ENCODE measurements around the gene C1orf232.
A peak's percentile ranks its signal among the peaks of the same experiment; 100 is the strongest.

C1orf232 gene

GRCh38 chr1:26168410-26169197 is at the start of gene C1orf232:
C1orf232 (minus strand) TSS chr1:26168963; CDS start chr1:26168499, 464 bp downstream.
- no peaks in the 10 kb centered on the region for H3K9me3 ChIP-seq (ENCODE audit: low read length)
- H3K4me3 ChIP-seq (ENCODE audit: low read length): peak within 1 kb of the TSS; percentile 64
- peaks cover 30% of the 10 kb centered on the region for H3K4me1 ChIP-seq (ENCODE audit: insufficient read depth, low read length)
- peak within 1 kb of the TSS; percentile 76 for H2AFZ ChIP-seq (ENCODE audit: low read depth, low read length)
- H3K27me3 ChIP-seq (ENCODE audit: insufficient read depth, low read length): peaks cover 2% of the 10 kb centered on the region
- H3K36me3 ChIP-seq (ENCODE audit: insufficient read depth, low read length): no peaks in the 10 kb centered on the region

- no peaks in the 10 kb centered on the region for H3K36me3 ChIP-seq (ENCODE audit: insufficient read depth, low read length)
- H3K4me1 ChIP-seq (ENCODE audit: insufficient read depth, low read length): no peaks in the 10 kb centered on the region
- H2AFZ ChIP-seq (ENCODE audit: low read depth, low read length): no peak overlapping the region
- no peaks in the 10 kb centered on the region for H3K9me3 ChIP-seq (ENCODE audit: low read length)
- no peak overlapping the region for H3K4me3 ChIP-seq (ENCODE audit: low read length)
- H3K27me3 ChIP-seq (ENCODE audit: insufficient read depth, low read length): no peaks in the 10 kb centered on the region
Observed at GRCh38 chr1:26215246-26215645, 46.5 kb upstream of the C1orf232 start.

- H3K36me3 ChIP-seq (ENCODE audit: insufficient read depth, low read length): no peaks in the 10 kb centered on the region
- H3K27me3 ChIP-seq (ENCODE audit: insufficient read depth, low read length): no peaks in the 10 kb centered on the region
- no peak overlapping the region for H3K4me3 ChIP-seq (ENCODE audit: low read length)
- H3K9me3 ChIP-seq (ENCODE audit: low read length): no peaks in the 10 kb centered on the region
- H2AFZ ChIP-seq (ENCODE audit: low read depth, low read length): no peak overlapping the region
- H3K4me1 ChIP-seq (ENCODE audit: insufficient read depth, low read length): peaks cover 3% of the 10 kb centered on the region
Observed at GRCh38 chr1:26213335-26213905, 44.7 kb upstream of the C1orf232 start.

- no peak overlapping the region for H3K4me3 ChIP-seq (ENCODE audit: low read length)
- H3K36me3 ChIP-seq (ENCODE audit: insufficient read depth, low read length): no peaks in the 10 kb centered on the region
- no peak overlapping the region for H2AFZ ChIP-seq (ENCODE audit: low read depth, low read length)
- no peaks in the 10 kb centered on the region for H3K9me3 ChIP-seq (ENCODE audit: low read length)
- H3K4me1 ChIP-seq (ENCODE audit: insufficient read depth, low read length): peaks cover 3% of the 10 kb centered on the region
- H3K27me3 ChIP-seq (ENCODE audit: insufficient read depth, low read length): no peaks in the 10 kb centered on the region
Observed at GRCh38 chr1:26212726-26213125, 44.0 kb upstream of the C1orf232 start.

- H3K27me3 ChIP-seq (ENCODE audit: insufficient read depth, low read length): no peaks in the 10 kb centered on the region
- peaks cover 3% of the 10 kb centered on the region for H3K4me1 ChIP-seq (ENCODE audit: insufficient read depth, low read length)
- no peak overlapping the region for H3K4me3 ChIP-seq (ENCODE audit: low read length)
- H3K9me3 ChIP-seq (ENCODE audit: low read length): no peaks in the 10 kb centered on the region
- H3K36me3 ChIP-seq (ENCODE audit: insufficient read depth, low read length): no peaks in the 10 kb centered on the region
- H2AFZ ChIP-seq (ENCODE audit: low read depth, low read length): no peak overlapping the region
Observed at GRCh38 chr1:26210147-26210870, 41.5 kb upstream of the C1orf232 start.

GRCh38 chr1:26203642-26204318 is 35.0 kb upstream of the C1orf232 start:
- no peak overlapping the region for H3K4me3 ChIP-seq (ENCODE audit: low read length)
- H3K9me3 ChIP-seq (ENCODE audit: low read length): no peaks in the 10 kb centered on the region
- peaks cover 2% of the 10 kb centered on the region for H3K4me1 ChIP-seq (ENCODE audit: insufficient read depth, low read length)
- no peaks in the 10 kb centered on the region for H3K36me3 ChIP-seq (ENCODE audit: insufficient read depth, low read length)
- H2AFZ ChIP-seq (ENCODE audit: low read depth, low read length): no peak overlapping the region
- H3K27me3 ChIP-seq (ENCODE audit: insufficient read depth, low read length): peaks cover 2% of the 10 kb centered on the region

GRCh38 chr1:26200413-26200812 is 31.6 kb upstream of the C1orf232 start:
- peaks cover 7% of the 10 kb centered on the region for H3K27me3 ChIP-seq (ENCODE audit: insufficient read depth, low read length)
- H2AFZ ChIP-seq (ENCODE audit: low read depth, low read length): no peak overlapping the region
- no peaks in the 10 kb centered on the region for H3K36me3 ChIP-seq (ENCODE audit: insufficient read depth, low read length)
- H3K4me1 ChIP-seq (ENCODE audit: insufficient read depth, low read length): peaks cover 2% of the 10 kb centered on the region
- no peak overlapping the region for H3K4me3 ChIP-seq (ENCODE audit: low read length)
- H3K9me3 ChIP-seq (ENCODE audit: low read length): no peaks in the 10 kb centered on the region

GRCh38 chr1:26197813-26198212 is 29.1 kb upstream of the C1orf232 start:
- no peaks in the 10 kb centered on the region for H3K36me3 ChIP-seq (ENCODE audit: insufficient read depth, low read length)
- H3K4me1 ChIP-seq (ENCODE audit: insufficient read depth, low read length): peaks cover 2% of the 10 kb centered on the region
- H2AFZ ChIP-seq (ENCODE audit: low read depth, low read length): no peak overlapping the region
- H3K9me3 ChIP-seq (ENCODE audit: low read length): no peaks in the 10 kb centered on the region
- H3K4me3 ChIP-seq (ENCODE audit: low read length): no peak overlapping the region
- peaks cover 5% of the 10 kb centered on the region for H3K27me3 ChIP-seq (ENCODE audit: insufficient read depth, low read length)

GRCh38 chr1:26197301-26197700 is 28.5 kb upstream of the C1orf232 start:
- H3K27me3 ChIP-seq (ENCODE audit: insufficient read depth, low read length): peaks cover 5% of the 10 kb centered on the region
- H2AFZ ChIP-seq (ENCODE audit: low read depth, low read length): no peak overlapping the region

GRCh38 chr1:26195805-26196204 is 27.0 kb upstream of the C1orf232 start:
- Histone ChIP-seq H3K4me1 (ENCODE audit: insufficient read depth, low read length) (no peaks in the 10 kb centered on the region), H3K4me3 (ENCODE audit: low read length) (no peak overlapping the region), H3K9me3 (ENCODE audit: low read length) (no peaks in the 10 kb centered on the region), H3K36me3 (ENCODE audit: insufficient read depth, low read length) (no peaks in the 10 kb centered on the region), H3K27me3 (ENCODE audit: insufficient read depth, low read length) (peaks cover 5% of the 10 kb centered on the region), H2AFZ (ENCODE audit: low read depth, low read length) (no peak overlapping the region)

More at GRCh38 chr1:26197301-26197700, 28.5 kb upstream of the C1orf232 start:
- H3K4me1 ChIP-seq (ENCODE audit: insufficient read depth, low read length): peaks cover 2% of the 10 kb centered on the region
- no peak overlapping the region for H3K4me3 ChIP-seq (ENCODE audit: low read length)
- no peaks in the 10 kb centered on the region for H3K36me3 ChIP-seq (ENCODE audit: insufficient read depth, low read length)
- H3K9me3 ChIP-seq (ENCODE audit: low read length): no peaks in the 10 kb centered on the region

GRCh38 chr1:26191739-26192138 is 23.0 kb upstream of the C1orf232 start:
- Histone ChIP-seq H2AFZ (ENCODE audit: low read depth, low read length) (no peak overlapping the region), H3K27me3 (ENCODE audit: insufficient read depth, low read length) (no peaks in the 10 kb centered on the region), H3K4me1 (ENCODE audit: insufficient read depth, low read length) (no peaks in the 10 kb centered on the region), H3K36me3 (ENCODE audit: insufficient read depth, low read length) (no peaks in the 10 kb centered on the region), H3K9me3 (ENCODE audit: low read length) (no peaks in the 10 kb centered on the region), H3K4me3 (ENCODE audit: low read length) (no peak overlapping the region)

- Histone ChIP-seq H3K9me3 (ENCODE audit: low read length) (no peaks in the 10 kb centered on the region), H3K4me1 (ENCODE audit: insufficient read depth, low read length) (no peaks in the 10 kb centered on the region), H2AFZ (ENCODE audit: low read depth, low read length) (no peak within 1 kb of the TSS), H3K36me3 (ENCODE audit: insufficient read depth, low read length) (no peaks in the 10 kb centered on the region), H3K27me3 (ENCODE audit: insufficient read depth, low read length) (no peaks in the 10 kb centered on the region), H3K4me3 (ENCODE audit: low read length) (no peak within 1 kb of the TSS)
Observed at GRCh38 chr1:26190373-26190987, 21.7 kb upstream of the C1orf232 start, which contains the start of gene CATSPER4. CATSPER4 (plus strand) TSS chr1:26190602; CDS start chr1:26190628, 26 bp downstream.

All from neuron (in vitro differentiated cells).